IPS DF 4.7 (cell line): ENCODE results near the gene ENAM.
"Not testable (repeated sequence)": the region's sequence is repeated elsewhere in the genome, so short reads cannot be mapped to it uniquely, and the experiment has no call there.

Experiments
- DNase-seq: peaks from one replicate; pipeline ENCODE4 v3.0.0-alpha.2; 2013; ENCODE audit warnings: low spot score; ENCODE audit errors: extremely low read depth

ENAM gene

GRCh38 chr4:70676554-70677090 lies 48.1 kb downstream of the ENAM start:
- no peak for DNase-seq

- no peak for DNase-seq
Observed at GRCh38 chr4:70678383-70678999, 49.9 kb downstream of the ENAM start.

- no peak for DNase-seq
Observed at GRCh38 chr4:70680934-70681333, 52.4 kb downstream of the ENAM start.

GRCh38 chr4:70681704-70682103 lies 53.2 kb downstream of the ENAM start:
- DNase-seq, result no peak

- not testable (repeated sequence) for DNase-seq
Observed at GRCh38 chr4:70682142-70682541, 53.6 kb downstream of the ENAM start.

GRCh38 chr4:70687392-70687791 lies 58.8 kb downstream of the ENAM start:
- DNase-seq, result no peak

GRCh38 chr4:70687821-70688794 lies 59.6 kb downstream of the ENAM start, which contains the start of gene UTP3:
UTP3 (plus strand) TSS chr4:70688532; CDS start chr4:70688678, 146 bp downstream.
- peak; percentile 97 for DNase-seq

GRCh38 chr4:70688795-70689231 lies 60.3 kb downstream of the ENAM start:
- DNase-seq, result no peak

GRCh38 chr4:70691661-70692060 lies 63.1 kb downstream of the ENAM start:
- no peak for DNase-seq

GRCh38 chr4:70694633-70695032 lies 66.1 kb downstream of the ENAM start:
- not testable (repeated sequence) for DNase-seq
